ENCODE data around the gene ADH4. TPM values are rescaled to one million over a fixed set of nuclear protein-coding genes. Genes with fewer than 3 reads are reported as not detected.
A peak's percentile ranks its signal among the peaks of the same experiment; 100 is the strongest.

The ADH4 gene
- total and polyA plus RNA-seq, 9 of the 15 experiments (the other 6 are each of a cell fraction or from before 2014, with no cell fraction given), result not detected

GRCh38 chr4:99088481-99089365 is 55.4 kb downstream of the ADH4 start, which contains the start of gene ADH5 (continued):
- TF ChIP-seq MBD1 (CRISPR knock-in tag; IDR thresholded peaks at IDR 0.05) (no peak), MITF (IDR thresholded peaks at IDR 0.05) (no peak), ZNF76 (CRISPR knock-in tag; IDR thresholded peaks at IDR 0.05; ENCODE audit: borderline replicate concordance) (no peak), SP1 (CRISPR knock-in tag; IDR thresholded peaks at IDR 0.05) (peak; percentile 46; the same call in 1 of the 2 replicates), TCF3 (CRISPR knock-in tag; IDR thresholded peaks at IDR 0.05) (no peak), E2F5 (CRISPR knock-in tag; IDR thresholded peaks at IDR 0.05) (no peak), SRSF3 (IDR thresholded peaks at IDR 0.05; ENCODE audit: insufficient read depth, low read length) (no peak), CBX3 (IDR thresholded peaks at IDR 0.05; ENCODE audit: borderline replicate concordance in 1 of 2, low read length in 2 of 2) (no peak), GATAD2B (IDR thresholded peaks at IDR 0.05; ENCODE audit: borderline replicate concordance) (0 out of 2 replicates have a peak, but pooled peaks have one; percentile 49), AFF4 (CRISPR knock-in tag; IDR thresholded peaks at IDR 0.05) (no peak), MAFG (tag; conservative IDR thresholded peaks at IDR 0.05) (no peak), FOS (IDR thresholded peaks at IDR 0.05; ENCODE audit: extremely low read depth, insufficient read length) (no peak), ZKSCAN1 (IDR thresholded peaks at IDR 0.05; ENCODE audit: low read depth, low read length) (no peak), CHD1 (IDR thresholded peaks at IDR 0.05; ENCODE audit: low read length) (peak; percentile 42), CTCFL (IDR thresholded peaks at IDR 0.05; ENCODE audit: borderline replicate concordance, insufficient read depth, low read depth, low read length, poor library complexity, severe bottlenecking) (no peak)

All from K562 (cell line).